ENCODE measurements around the gene KCND2.

- TF ChIP-seq RFX5 (IDR thresholded peaks at IDR 0.05; ENCODE audit: low read length) (no peak), CTCF (IDR thresholded peaks at IDR 0.05) (no peak), REST (IDR thresholded peaks at IDR 0.05; ENCODE audit: low read depth, low read length) (no peak), SIN3A (IDR thresholded peaks at IDR 0.05; ENCODE audit: borderline replicate concordance, low read depth, low read length) (no peak), POLR2AphosphoS5 (IDR thresholded peaks at IDR 0.05; ENCODE audit: low read depth, low read length) (no peak), CHD2 (IDR thresholded peaks at IDR 0.05; ENCODE audit: low read length, partially characterized antibody) (no peak), FOSL2 (IDR thresholded peaks at IDR 0.05; ENCODE audit: borderline replicate concordance, low read depth) (no peak), ELF1 (IDR thresholded peaks at IDR 0.05) (no peak), SMC3 (IDR thresholded peaks at IDR 0.05; ENCODE audit: low read depth, low read length) (no peak)
Measured at GRCh38 chr7:120783721-120784120, 510.7 kb downstream of the KCND2 start.
